RCC 7860 (cell line): ENCODE measurements around the gene FCGR3B.
"Not testable (repeated sequence)": the region's sequence is repeated elsewhere in the genome, so short reads cannot be mapped to it uniquely, and the experiment has no call there.

Source experiments
- DNase-seq: peaks from one replicate; pipeline ENCODE4 v3.0.0-alpha.2; 2015; ENCODE audit warnings: low spot score
- FAIRE-seq: peaks from 2 replicates; lab custom pipeline; 2012; peaks lifted over from hg19 to GRCh38; lab: Jason Lieb, UNC

Gene FCGR3B

GRCh38 chr1:161642697-161643096 lies 11.7 kb upstream of the FCGR3B start:
- FAIRE-seq = not testable (repeated sequence)
- DNase-seq = peak; percentile 3

DNA sequence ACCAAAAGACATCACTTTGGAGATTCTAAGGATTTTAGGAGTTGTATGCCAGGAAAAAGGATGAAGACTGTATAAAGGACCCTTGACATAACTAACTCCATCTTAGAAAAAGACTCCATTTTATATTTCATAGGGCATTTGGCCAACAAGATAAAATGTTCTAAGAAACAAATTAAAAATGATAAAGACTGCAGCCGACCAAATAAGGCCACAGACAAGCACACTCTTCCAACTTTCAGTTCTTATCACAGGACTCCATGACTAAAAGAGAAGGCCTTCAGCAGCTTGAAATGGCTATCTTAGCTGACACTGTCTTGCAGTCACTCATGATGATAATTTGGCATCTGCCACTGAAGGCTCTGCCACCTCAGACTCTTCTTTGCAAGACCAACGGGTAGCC lies 8.2 kb upstream of the FCGR3B start:
- not testable (repeated sequence) for FAIRE-seq, DNase-seq

DNA sequence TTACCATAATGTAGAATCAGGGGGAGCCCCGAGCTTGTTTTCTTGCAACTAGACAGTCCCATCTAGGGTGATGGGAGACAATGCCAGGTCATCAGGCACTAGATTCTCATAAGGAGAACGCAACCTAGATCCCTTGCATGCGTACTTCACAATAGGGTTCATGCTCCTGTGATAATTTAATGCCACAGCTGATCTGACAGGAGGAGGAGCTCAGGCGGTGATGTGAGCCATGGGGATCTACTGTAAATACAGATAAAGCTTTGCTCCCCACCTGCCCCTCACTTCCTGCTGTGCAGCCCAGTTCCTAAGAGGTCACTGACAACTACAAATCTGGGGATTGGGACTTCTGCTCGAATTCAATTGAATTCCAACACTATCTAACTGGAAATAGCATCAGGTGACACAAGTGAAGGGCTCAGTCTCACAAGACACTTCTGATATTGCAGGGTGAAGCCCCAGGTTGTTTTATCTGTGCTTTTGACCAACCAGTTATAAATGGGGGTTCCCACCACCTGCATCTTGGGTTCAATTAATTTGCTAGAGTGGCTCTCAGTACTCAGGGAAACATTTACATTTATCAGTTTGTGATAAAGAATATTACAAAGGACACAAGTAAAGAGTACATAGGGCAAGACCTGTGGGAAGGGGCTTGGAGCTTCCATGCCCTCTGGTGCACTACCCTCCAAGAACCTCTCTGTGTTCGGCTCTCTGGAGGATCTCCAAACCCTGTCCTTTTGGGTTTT lies 7.4 kb upstream of the FCGR3B start:
- not testable (repeated sequence) for DNase-seq, FAIRE-seq

- FAIRE-seq, DNase-seq: not testable (repeated sequence)
Measured at GRCh38 chr1:161636976-161637375, 6.0 kb upstream of the FCGR3B start.

- DNase-seq, FAIRE-seq: not testable (repeated sequence)
Measured at GRCh38 chr1:161636189-161636782, 5.3 kb upstream of the FCGR3B start.

GRCh38 chr1:161634993-161635392 lies 4.0 kb upstream of the FCGR3B start:
- FAIRE-seq, DNase-seq: not testable (repeated sequence)

- FAIRE-seq, DNase-seq: not testable (repeated sequence)
Measured at GRCh38 chr1:161630128-161630742, 741 bp downstream of the FCGR3B start.

- DNase-seq, FAIRE-seq: not testable (repeated sequence)
Measured at GRCh38 chr1:161626445-161627146, 4.4 kb downstream of the FCGR3B start.

DNA sequence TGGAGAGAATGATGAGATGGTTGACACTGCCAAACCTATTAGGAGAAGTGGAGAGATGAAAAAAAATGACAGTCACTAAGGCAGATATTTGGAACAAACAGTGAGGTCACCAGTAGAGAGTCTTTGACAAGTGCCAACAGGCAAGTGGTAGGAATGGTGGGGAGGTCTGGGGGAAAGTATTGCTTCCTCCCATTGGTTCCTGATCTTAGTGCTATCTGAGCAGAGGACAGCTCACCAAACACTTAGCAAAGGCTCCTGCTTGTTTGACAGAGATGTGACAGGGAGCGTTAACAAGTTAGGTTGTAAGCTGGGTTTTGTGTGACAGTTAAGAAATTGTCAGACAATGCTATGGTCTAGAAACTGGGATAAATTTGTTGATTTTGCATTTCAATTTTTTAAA lies 6.4 kb downstream of the FCGR3B start:
- DNase-seq, FAIRE-seq: not testable (repeated sequence)

GRCh38 chr1:161623401-161624051 lies 7.5 kb downstream of the FCGR3B start:
- not testable (repeated sequence) for FAIRE-seq, DNase-seq

- FAIRE-seq, DNase-seq: not testable (repeated sequence)
Measured at GRCh38 chr1:161622054-161622453, 8.9 kb downstream of the FCGR3B start.

- not testable (repeated sequence) for FAIRE-seq, DNase-seq
Measured at GRCh38 chr1:161621181-161622000, 9.6 kb downstream of the FCGR3B start.

DNA sequence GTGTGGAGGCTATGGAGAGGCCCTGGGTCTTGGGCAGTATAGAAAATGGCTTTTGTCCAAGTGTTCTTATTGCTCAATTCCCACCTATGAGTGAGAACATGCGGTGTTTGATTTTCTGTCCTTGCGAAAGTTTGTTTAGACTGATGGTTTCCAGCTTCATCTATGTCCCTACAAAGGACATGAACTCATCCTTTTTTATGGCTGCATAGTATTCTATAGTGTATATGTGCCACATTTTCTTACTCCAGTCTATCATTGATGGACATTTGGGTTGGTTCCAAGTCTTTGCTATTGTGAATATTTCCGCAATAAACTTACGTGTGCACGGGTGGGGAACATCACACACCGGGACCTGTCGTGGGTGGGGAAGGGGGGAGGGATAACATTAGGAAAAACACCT lies 10.6 kb downstream of the FCGR3B start:
- not testable (repeated sequence) for DNase-seq, FAIRE-seq

DNA sequence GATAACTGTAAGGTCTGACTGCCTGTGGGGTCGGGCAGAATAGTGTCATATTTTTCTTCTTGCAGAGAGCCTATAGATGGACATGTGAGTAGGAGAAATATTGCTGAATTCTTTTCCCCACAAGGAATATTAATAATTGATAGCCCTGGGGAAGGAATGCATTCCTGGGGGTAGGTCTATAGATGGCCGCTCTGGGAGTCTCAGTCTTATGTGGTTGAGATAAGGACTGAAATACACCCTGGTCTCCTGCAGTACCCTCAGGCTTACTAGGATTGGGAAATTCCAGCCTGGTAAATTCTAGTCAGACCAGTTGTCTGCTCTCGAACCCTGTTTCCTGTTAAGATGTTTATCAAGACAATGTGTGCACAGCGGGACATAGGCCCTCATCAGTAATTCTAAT lies 12.5 kb downstream of the FCGR3B start:
- not testable (repeated sequence) for FAIRE-seq, DNase-seq

DNA sequence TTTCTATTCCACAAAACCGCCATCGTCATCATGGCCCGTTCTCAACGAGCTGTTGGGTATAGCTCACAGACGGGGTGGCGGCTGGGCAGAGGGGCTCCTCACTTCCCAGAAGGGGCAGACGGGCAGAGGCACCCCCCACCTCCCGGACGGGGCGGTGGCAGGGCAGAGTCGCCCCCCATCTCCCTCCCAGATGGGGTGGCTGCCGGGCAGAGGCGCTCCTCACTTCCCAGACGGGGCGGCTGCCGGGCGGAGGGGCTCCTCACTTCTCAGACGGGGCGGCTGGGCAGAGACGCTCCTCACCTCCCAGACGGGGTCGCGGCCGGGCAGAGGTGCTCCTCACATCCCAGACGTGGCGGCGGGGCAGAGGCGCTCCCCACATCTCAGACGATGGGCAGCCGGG lies 14.6 kb downstream of the FCGR3B start:
- FAIRE-seq = not testable (repeated sequence)

DNA sequence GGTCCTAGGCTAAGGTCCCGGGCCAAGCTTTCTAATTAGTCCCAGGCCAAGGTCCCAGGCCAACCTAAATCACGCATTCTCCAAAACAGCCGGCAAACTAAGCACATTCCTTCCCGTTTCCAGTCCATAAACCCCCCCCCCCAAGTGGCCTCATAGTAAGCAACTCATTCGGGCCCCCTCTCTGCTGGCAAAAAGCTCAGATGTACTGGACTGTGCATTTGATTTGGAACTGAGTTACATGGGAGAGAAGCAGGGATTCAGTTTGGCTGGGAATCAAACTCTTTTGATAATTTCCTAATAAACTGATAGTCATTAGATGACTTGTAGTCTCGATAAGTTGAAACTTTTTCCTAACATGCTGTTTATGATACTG lies 17.8 kb downstream of the FCGR3B start:
- FAIRE-seq, DNase-seq: not testable (repeated sequence)

More for the DNA sequence above, 14.6 kb downstream of the FCGR3B start:
- not testable (repeated sequence) for DNase-seq

- FAIRE-seq (peak; percentile 84), DNase-seq (peak; percentile 97)
Measured at GRCh38 chr1:161612322-161613141, 18.4 kb downstream of the FCGR3B start.

DNA sequence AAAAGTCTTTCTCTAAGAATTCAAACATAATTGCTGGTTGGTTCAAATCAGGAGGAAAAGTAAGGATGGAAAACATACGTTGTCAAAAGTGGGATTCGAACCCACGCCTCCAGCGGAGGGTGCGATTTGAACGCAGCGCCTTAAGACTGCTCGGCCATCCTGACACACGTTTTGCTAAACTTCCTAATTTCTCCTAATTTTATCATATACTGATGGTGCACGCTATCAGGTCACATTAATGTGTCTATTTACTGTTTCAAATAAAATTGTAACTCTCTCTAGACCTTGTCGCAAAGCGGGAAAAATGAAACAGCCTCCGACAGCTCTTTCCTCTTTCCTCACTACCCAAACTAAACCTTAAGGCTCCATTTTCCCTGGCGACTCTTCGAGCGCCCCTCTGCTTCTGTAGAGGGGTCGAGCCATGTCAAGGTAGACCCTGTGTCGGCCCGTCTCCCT lies 19.1 kb downstream of the FCGR3B start:
- DNase-seq = peak; percentile 12
- FAIRE-seq = not testable (repeated sequence)
